T-helper 1 cell treated with Interleukin-12 subunit alpha and Interleukin-12 subunit beta and Interleukin-4 antibody, amounts not matched to agents 30 μg/mL and 1 μg/mL, for 36 hours (primary cell): Measurements from ENCODE around the gene TTC1.

Source experiments
- H3K27ac Mint-ChIP-seq: one replicate; pipeline ENCODE4 v1.8.0; 2021; ENCODE audit warnings: mild to moderate bottlenecking, mixed read lengths
- H3K27me3 Mint-ChIP-seq: one replicate; pipeline ENCODE4 v1.8.0; 2021; ENCODE audit warnings: low read depth, mixed read lengths
- H3K36me3 Mint-ChIP-seq: one replicate; pipeline ENCODE4 v1.8.0; 2021; ENCODE audit warnings: low read depth, mixed read lengths
- H3K4me1 Mint-ChIP-seq: one replicate; pipeline ENCODE4 v1.8.0; 2021; ENCODE audit warnings: low read depth, mixed read lengths
- H3K4me3 Mint-ChIP-seq: one replicate; pipeline ENCODE4 v1.8.0; 2021; ENCODE audit warnings: mild to moderate bottlenecking, moderate library complexity, mixed read lengths
- H3K9me3 Mint-ChIP-seq: one replicate; pipeline ENCODE4 v1.8.0; 2021; ENCODE audit warnings: mixed read lengths

The TTC1 gene

DNA sequence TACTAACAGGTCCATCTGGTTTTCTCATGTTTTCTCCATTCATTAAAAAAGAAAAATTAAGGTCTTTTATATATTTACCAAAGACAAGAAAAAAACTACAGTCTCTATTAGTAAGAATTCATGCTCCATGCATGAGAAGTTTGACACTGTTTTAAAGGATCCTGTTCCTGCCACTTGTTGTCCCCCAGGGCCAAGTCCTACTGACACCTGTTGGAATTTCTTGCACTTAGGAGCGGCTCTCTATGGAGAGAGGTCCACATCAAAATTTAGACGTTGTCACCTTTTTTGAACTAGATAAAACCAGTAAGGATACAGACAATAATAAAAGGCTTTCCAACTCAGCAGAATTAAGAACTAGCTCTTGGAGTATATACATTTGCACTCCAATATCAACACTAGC is 68.1 kb downstream of the TTC1 start:
- Mint-ChIP-seq H3K4me1 (no peaks in the 10 kb centered on the region), H3K27ac (no peak overlapping the region), H3K9me3 (no peaks in the 10 kb centered on the region)

DNA sequence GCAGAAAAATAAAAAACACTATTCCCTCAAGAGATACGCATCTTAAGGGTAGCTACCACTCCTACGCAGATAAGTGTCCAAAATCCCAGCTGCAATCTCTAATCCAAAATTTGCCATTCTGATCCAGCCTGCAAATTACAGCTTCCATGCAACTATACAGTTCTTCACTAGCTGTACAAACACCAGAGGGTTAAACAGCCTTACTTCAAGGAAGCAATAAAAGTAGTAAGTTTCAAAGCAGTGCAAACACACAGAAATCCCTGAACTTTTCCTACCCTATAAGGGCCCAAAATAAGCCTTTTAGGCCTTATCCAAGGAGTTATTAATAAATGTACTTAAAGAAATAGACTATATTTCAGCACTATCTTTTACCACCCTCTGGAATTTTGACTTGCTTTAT is 70.8 kb downstream of the TTC1 start:
- H3K4me3 Mint-ChIP-seq, result no peak overlapping the region
- H3K27ac Mint-ChIP-seq, result no peak overlapping the region
- H3K36me3 Mint-ChIP-seq, result peaks cover 5% of the 10 kb centered on the region
- H3K27me3 Mint-ChIP-seq, result no peaks in the 10 kb centered on the region
- H3K9me3 Mint-ChIP-seq, result no peaks in the 10 kb centered on the region
- no peaks in the 10 kb centered on the region for H3K4me1 Mint-ChIP-seq

More for the DNA sequence above, 68.1 kb downstream of the TTC1 start:
- Mint-ChIP-seq H3K36me3 (peaks cover 5% of the 10 kb centered on the region), H3K4me3 (no peak overlapping the region), H3K27me3 (no peaks in the 10 kb centered on the region)

DNA sequence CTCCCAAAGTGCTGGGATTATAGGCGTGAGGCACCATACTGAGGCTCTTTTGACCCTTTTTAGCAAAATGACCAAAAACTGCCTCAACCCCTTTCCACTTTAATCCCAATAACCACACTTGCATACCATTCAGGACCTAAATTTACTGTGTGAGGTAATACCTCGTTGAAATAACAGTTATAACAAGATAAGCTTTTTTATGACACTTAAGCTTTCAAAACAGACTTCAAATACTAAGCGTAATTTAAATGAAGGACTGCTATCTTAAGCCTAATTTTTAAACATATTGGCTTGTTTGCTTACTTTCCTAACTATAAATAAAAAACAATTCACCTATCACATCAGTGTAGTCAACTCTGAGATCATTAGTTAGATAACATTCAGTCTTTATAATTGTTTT is 72.6 kb downstream of the TTC1 start:
- peaks cover 5% of the 10 kb centered on the region for H3K36me3 Mint-ChIP-seq
- H3K27ac Mint-ChIP-seq, result no peak overlapping the region
- H3K4me1 Mint-ChIP-seq, result no peaks in the 10 kb centered on the region
- no peaks in the 10 kb centered on the region for H3K9me3 Mint-ChIP-seq
- no peak overlapping the region for H3K4me3 Mint-ChIP-seq
- no peaks in the 10 kb centered on the region for H3K27me3 Mint-ChIP-seq

DNA sequence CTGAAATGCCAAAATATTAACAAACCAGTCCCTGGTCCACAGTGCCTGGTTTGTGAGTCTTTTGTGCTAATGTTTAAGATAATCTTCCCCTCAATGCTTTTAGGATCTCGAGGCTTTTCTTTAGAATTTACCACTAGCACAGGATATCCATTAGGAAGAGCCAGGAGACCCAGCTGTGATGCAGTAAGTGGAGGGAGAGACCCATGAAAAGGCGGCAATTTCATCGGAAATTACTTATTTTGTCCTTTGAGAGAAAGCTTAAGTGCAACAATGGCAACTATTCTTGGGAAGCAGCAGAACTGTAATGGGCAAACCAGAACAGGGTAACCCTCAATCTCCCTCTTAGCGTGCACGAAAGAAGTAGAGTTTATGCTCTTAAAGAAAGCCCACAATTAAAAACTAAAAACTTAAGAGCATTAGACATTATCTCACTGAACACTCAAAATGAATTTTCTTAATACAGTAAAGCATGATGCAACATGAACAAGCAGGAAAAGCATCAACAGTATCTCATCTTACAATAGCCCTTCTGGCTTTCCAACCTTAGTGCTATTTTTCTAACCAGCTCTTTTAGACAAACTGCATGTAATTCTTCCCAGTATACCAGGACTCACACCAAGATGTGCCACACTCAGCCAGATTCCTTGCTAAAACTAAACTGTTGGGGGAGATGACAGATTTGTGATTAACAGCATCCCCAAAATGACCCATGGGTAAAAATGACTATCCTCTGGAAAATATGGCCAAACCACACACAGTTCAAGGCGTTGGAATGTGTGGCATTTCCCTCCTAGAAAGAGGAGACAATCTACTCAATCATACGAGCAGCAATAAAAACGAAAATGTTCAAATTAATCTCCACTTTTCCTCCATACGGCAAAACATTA is 73.9 kb downstream of the TTC1 start:
- Mint-ChIP-seq H3K9me3 (no peaks in the 10 kb centered on the region), H3K27ac (no peak overlapping the region), H3K27me3 (no peaks in the 10 kb centered on the region), H3K36me3 (peaks cover 5% of the 10 kb centered on the region), H3K4me1 (no peaks in the 10 kb centered on the region), H3K4me3 (no peak overlapping the region)

DNA sequence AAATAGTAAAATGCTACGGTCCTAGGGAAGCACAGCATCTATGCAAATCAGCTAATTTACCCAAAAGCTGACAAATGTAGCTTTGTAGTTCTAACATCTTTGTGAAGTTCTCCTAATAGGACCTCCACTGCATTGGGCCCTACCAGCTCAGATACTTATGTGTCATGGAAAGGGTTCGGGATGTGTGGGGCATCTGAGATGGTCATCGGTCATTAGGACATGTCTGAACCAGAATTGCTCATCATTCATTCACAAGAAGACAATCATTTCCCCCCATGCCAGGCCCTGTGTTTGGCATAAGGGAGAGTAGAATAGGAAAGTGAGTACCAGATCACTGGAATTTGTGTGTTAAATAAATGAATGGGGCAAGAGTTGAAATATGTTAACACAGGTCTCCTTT is 74.6 kb downstream of the TTC1 start:
- no peak overlapping the region for H3K27ac Mint-ChIP-seq
- H3K36me3 Mint-ChIP-seq, result peaks cover 4% of the 10 kb centered on the region
- no peak overlapping the region for H3K4me3 Mint-ChIP-seq

DNA sequence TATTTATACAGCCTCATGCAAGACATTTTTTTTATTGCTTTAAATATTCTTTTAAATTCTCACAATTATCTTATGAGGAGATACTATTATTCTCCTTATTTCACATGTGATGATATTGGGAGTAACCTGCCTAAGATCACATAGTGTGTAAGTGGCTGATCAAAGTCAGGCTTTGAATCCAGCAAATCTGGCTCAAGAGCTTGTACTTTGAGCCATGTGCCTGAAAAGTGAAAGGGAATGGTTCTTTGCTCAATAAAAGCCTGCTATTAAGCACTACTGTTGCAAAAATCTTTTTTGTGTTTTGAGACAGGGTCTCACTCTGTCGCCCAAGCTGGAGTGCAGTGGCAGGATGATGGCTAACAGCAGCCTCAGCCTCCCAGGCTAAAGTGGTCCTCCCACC is 75.2 kb downstream of the TTC1 start:
- H3K4me1 Mint-ChIP-seq, result no peaks in the 10 kb centered on the region
- H3K9me3 Mint-ChIP-seq, result no peaks in the 10 kb centered on the region
- no peaks in the 10 kb centered on the region for H3K27me3 Mint-ChIP-seq
- H3K27ac Mint-ChIP-seq, result no peak overlapping the region
- peaks cover 1% of the 10 kb centered on the region for H3K36me3 Mint-ChIP-seq
- H3K4me3 Mint-ChIP-seq, result no peak overlapping the region

More for the DNA sequence above, 74.6 kb downstream of the TTC1 start:
- H3K9me3 Mint-ChIP-seq, result no peaks in the 10 kb centered on the region
- no peaks in the 10 kb centered on the region for H3K4me1 Mint-ChIP-seq
- no peaks in the 10 kb centered on the region for H3K27me3 Mint-ChIP-seq

DNA sequence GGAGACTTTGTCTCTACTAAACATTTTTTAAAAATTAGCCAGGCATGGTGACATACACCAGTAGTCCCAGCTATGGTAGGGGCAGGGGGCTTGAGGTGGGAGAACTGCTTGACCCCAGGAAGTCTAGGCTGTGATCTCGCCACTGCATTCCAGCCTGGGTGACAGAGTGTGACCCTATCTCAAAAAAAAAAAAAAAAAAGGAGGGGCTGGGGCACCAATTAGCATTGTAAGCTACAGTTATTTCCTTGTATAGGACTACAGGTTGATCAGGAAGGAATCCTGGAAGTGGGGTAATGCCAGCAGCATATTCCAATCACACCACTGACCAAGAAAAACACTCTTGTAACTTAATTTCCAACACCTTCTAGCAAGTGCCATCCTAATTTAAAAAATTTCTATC is 78.3 kb downstream of the TTC1 start:
- Mint-ChIP-seq H3K9me3 (no peaks in the 10 kb centered on the region), H3K27me3 (no peaks in the 10 kb centered on the region), H3K36me3 (peaks cover 6% of the 10 kb centered on the region), H3K27ac (no peak overlapping the region), H3K4me1 (peaks cover under 1% of the 10 kb centered on the region), H3K4me3 (no peak overlapping the region)

DNA sequence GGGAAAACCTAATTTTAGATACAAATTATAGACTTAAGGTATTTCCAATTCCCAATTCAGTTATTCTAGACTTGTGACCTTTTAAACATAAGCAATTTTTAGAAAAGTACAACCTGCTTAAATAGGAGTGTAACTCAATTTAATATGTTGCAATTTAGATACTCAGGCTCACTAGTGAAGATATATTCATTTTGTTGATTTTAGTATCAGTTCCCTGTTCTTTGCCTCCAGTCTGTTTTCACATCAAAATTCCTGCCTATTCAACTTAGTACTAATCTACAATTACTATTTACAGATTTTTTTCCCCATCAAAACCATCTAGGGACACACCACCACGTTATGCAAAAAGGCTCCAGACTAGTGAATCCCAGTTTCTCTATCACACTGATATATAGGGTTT is 79.9 kb downstream of the TTC1 start:
- H3K4me3 Mint-ChIP-seq, result no peak overlapping the region
- peaks cover 20% of the 10 kb centered on the region for H3K36me3 Mint-ChIP-seq
- no peaks in the 10 kb centered on the region for H3K9me3 Mint-ChIP-seq
- H3K27me3 Mint-ChIP-seq, result no peaks in the 10 kb centered on the region
- H3K4me1 Mint-ChIP-seq, result peaks cover 14% of the 10 kb centered on the region
- H3K27ac Mint-ChIP-seq, result no peak overlapping the region

DNA sequence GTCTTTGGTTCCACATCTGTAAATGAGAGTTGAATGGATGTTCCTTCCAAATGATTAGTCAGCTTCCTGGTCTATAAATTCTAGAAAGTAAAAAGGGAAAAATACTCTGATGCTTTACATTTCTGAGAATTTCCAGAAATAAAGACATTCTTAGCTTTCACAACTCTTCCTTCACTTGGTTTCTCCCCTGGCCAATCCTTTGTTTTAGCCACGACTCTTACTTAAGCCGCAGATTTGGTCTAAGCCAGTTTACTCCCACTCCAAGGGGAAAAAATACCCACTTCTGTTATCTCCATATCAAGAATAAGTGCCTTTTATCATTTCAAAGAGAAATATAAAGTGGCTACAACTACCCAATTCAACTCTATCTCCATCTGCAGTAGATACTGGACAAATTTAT is 80.6 kb downstream of the TTC1 start:
- Mint-ChIP-seq H3K27me3 (no peaks in the 10 kb centered on the region), H3K4me1 (peaks cover 21% of the 10 kb centered on the region), H3K9me3 (no peaks in the 10 kb centered on the region), H3K27ac (no peak overlapping the region), H3K36me3 (peaks cover 26% of the 10 kb centered on the region), H3K4me3 (no peak overlapping the region)

DNA sequence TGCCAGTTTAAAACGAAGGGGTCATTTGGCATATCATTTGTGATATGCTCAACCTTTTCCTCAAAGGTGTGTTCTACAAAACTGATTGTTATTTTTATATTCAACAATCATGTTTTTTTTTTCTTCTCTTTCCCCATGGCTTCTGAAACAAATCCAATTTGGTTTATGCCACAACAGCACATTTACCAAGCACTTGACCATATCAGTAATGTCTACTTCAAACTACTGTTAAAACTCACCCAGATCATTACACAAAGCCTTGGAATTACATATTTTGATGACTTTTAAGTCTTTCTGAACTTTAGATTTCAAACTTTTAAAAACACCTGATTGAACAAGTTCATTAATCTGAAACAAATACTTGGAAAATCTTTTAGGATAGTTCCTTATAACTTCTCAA is 81.1 kb downstream of the TTC1 start:
- Mint-ChIP-seq H3K27ac (no peak overlapping the region), H3K4me1 (peaks cover 22% of the 10 kb centered on the region), H3K4me3 (no peak overlapping the region), H3K27me3 (no peaks in the 10 kb centered on the region), H3K9me3 (no peaks in the 10 kb centered on the region), H3K36me3 (peaks cover 26% of the 10 kb centered on the region)

DNA sequence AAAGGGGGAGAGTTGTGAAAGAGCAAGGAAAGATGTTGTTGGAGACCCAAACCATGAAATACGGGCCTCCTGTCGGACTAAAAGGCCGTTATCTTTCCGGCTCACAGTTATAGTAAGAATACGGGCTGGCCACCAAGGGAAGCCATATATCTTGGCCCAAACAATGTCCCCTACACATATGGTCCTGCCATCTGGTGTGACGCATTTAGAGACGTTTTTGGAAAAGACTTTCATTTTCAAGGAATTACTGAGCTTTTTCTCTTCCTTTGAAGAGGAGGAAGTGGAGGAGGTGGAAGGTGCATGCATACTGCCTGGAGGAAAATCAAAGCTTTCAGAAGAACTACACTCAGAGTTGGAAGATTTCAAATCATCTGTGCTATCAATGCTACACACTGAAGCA is 83.6 kb downstream of the TTC1 start:
- Mint-ChIP-seq H3K27ac (no peak overlapping the region), H3K9me3 (no peaks in the 10 kb centered on the region), H3K4me1 (peaks cover 24% of the 10 kb centered on the region), H3K36me3 (peaks cover 26% of the 10 kb centered on the region), H3K27me3 (no peaks in the 10 kb centered on the region), H3K4me3 (no peak overlapping the region)

DNA sequence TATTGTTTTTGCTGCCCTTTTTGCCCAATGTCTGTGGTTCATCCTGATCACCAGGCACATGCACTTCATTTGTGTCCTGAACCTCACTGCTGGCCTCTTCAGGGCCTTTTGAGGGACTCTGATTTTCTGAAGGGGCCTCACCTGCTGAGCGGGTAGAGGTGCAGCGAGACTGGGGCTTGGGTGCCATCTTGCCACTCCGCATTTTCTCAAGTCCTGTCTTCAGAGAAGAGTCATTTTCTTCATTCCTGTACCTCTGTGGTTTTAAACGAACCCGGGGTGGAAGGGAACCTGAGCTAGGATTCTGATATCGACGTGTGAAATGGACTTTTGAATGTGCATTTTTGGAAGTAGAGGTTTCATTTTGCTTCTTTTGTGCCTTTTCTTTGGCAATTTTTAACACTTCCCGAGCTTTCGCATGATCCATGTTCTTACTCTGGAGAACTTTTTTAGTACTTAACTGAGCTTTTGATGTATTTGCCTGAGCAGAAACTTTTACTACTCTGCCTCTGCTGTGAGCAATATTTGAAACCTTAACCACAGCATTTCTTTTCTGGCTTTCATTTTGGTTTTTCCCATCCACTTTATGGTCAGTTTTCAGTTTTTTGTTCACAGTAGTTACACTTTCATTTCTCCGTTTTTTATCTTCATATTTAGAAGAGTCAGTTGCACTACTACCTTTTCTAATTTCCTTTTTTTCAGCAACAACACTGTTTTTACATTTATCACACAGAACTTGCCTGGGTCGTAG is 84.2 kb downstream of the TTC1 start:
- H3K4me3 Mint-ChIP-seq, result peak overlapping the region; percentile 18
- no peaks in the 10 kb centered on the region for H3K9me3 Mint-ChIP-seq
- H3K27ac Mint-ChIP-seq, result peak overlapping the region; percentile 47
- peaks cover 28% of the 10 kb centered on the region for H3K36me3 Mint-ChIP-seq
- H3K27me3 Mint-ChIP-seq, result no peaks in the 10 kb centered on the region
- peaks cover 24% of the 10 kb centered on the region for H3K4me1 Mint-ChIP-seq

DNA sequence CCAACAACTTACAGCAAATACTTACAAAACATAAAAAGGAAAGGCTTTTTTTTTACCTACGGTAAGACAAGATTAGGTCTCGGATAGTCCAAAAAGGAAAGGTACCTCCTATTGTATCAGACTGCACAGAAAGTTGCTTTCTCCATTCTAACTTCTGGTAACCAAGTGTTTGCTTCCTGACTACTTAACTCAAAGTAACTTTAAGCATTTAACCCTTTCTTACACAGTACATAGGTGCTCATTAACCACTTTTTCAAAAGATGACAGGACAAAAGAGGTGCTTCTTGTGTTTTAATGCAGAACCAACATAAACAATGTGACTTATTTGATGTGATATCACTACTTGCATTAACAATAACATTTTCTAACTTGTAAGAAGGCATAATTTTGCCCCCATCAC is 87.2 kb downstream of the TTC1 start:
- H3K27ac Mint-ChIP-seq, result no peak overlapping the region
- H3K4me3 Mint-ChIP-seq, result no peak overlapping the region
- peaks cover 36% of the 10 kb centered on the region for H3K36me3 Mint-ChIP-seq
- no peaks in the 10 kb centered on the region for H3K9me3 Mint-ChIP-seq
- no peaks in the 10 kb centered on the region for H3K27me3 Mint-ChIP-seq
- peaks cover 24% of the 10 kb centered on the region for H3K4me1 Mint-ChIP-seq

DNA sequence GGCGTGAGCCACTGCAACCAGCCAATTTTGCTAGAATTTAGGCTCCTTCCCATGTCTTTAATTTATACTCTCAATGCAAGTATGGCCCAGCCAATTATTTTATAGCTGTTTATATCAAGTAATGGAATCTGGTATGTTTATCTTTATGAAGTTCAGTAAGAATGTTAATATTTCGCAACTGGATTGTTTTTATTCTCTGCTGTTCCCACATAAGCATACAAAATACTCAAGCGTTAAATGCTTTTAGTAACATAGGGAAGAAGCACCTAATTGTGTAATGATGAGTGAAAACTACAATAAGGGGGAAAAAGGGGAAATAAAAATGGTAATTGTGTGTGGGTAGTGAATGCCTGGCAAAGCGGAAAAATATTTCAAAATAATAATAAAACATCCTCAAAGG is 89.1 kb downstream of the TTC1 start:
- Mint-ChIP-seq H3K4me1 (peaks cover 17% of the 10 kb centered on the region), H3K9me3 (no peaks in the 10 kb centered on the region), H3K27me3 (no peaks in the 10 kb centered on the region), H3K27ac (no peak overlapping the region), H3K36me3 (peaks cover 29% of the 10 kb centered on the region), H3K4me3 (no peak overlapping the region)

DNA sequence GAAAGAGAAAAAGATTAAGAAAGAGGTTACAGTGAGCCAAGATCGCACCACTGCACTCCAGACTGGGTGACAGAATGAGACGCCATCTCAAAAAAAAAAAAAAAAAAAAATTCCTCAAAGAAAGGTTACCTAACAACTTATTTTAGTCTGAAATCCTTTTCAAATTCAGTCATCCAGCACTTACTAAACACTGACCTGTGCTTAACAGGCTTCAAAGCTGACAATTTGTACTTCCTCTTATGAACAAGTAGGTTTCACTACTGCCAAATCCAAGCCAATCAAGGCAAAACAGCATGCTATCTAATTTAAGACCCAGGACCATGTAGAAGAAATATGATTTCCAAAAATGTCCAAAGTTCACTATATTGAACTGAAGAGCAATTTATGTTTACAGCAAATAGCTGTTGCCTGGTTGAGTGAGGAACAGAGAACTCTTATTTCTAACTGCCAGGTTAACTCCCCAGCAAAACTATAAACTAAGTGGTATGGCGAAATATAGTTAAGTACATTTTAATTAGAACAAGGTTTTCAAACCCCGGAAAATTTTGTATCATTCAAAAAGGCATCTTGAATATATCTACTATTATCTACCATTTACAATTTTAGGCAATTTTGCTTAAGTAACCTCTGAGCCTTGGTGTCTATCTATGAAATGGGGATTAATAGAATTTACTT is 96.9 kb downstream of the TTC1 start:
- Mint-ChIP-seq H3K36me3 (peaks cover 12% of the 10 kb centered on the region), H3K4me1 (peaks cover 3% of the 10 kb centered on the region), H3K27ac (no peak overlapping the region), H3K4me3 (no peak overlapping the region), H3K27me3 (no peaks in the 10 kb centered on the region), H3K9me3 (no peaks in the 10 kb centered on the region)
